ENCODE results near the gene EIF3J. TPM values are rescaled to one million over a fixed set of nuclear protein-coding genes. Genes with fewer than 3 reads are reported as not detected.

Gene EIF3J
- total RNA-seq, 6 experiments from 2014 or later, result 83.2 to 120 (median 87.5) TPM

- DNase-seq, result no peak
- H3K4me1 Mint-ChIP-seq (ENCODE audit: low read depth), result 0 out of 2 replicates have a peak, but pooled peaks cover 4% of the 10 kb centered on the region
- no peaks in the 10 kb centered on the region for H3K27me3 Mint-ChIP-seq (ENCODE audit: insufficient read depth)
- H3K4me3 Mint-ChIP-seq, result no peak overlapping the region
- no peak for TF ChIP-seq CTCF (IDR thresholded peaks at IDR 0.05)
- H3K9me3 Mint-ChIP-seq, result no peaks in the 10 kb centered on the region
- no peak overlapping the region for H3K27ac Mint-ChIP-seq
- peaks cover 28% of the 10 kb centered on the region for H3K36me3 Mint-ChIP-seq (ENCODE audit: low read depth)
These were observed 48.7 kb downstream of the EIF3J start for GRCh38 chr15:44585633-44586032.

GRCh38 chr15:44588541-44588940 is 51.6 kb downstream of the EIF3J start:
- H3K27ac Mint-ChIP-seq, result no peak overlapping the region
- TF ChIP-seq CTCF (IDR thresholded peaks at IDR 0.05), result no peak
- H3K4me3 Mint-ChIP-seq, result no peak overlapping the region
- no peaks in the 10 kb centered on the region for H3K9me3 Mint-ChIP-seq
- no peak for DNase-seq
- H3K36me3 Mint-ChIP-seq (ENCODE audit: low read depth), result peaks cover 24% of the 10 kb centered on the region
- H3K4me1 Mint-ChIP-seq (ENCODE audit: low read depth), result no peaks in the 10 kb centered on the region
- no peaks in the 10 kb centered on the region for H3K27me3 Mint-ChIP-seq (ENCODE audit: insufficient read depth)

GRCh38 chr15:44591326-44591725 is 54.4 kb downstream of the EIF3J start:
- H3K9me3 Mint-ChIP-seq, result no peaks in the 10 kb centered on the region
- TF ChIP-seq CTCF (IDR thresholded peaks at IDR 0.05), result no peak
- no peaks in the 10 kb centered on the region for H3K27me3 Mint-ChIP-seq (ENCODE audit: insufficient read depth)
- H3K36me3 Mint-ChIP-seq (ENCODE audit: low read depth), result peaks cover 27% of the 10 kb centered on the region
- peaks cover 10% of the 10 kb centered on the region for H3K4me1 Mint-ChIP-seq (ENCODE audit: low read depth)
- no peak overlapping the region for H3K4me3 Mint-ChIP-seq
- H3K27ac Mint-ChIP-seq, result no peak overlapping the region
- DNase-seq, result no peak

GRCh38 chr15:44593042-44593736 is 56.2 kb downstream of the EIF3J start:
- Mint-ChIP-seq H3K36me3 (ENCODE audit: low read depth) (peaks cover 20% of the 10 kb centered on the region), H3K27me3 (ENCODE audit: insufficient read depth) (no peaks in the 10 kb centered on the region), H3K27ac (no peak overlapping the region), H3K4me3 (no peak overlapping the region), H3K4me1 (ENCODE audit: low read depth) (peaks cover 13% of the 10 kb centered on the region), H3K9me3 (no peaks in the 10 kb centered on the region)
- peak; percentile 80 for TF ChIP-seq CTCF (IDR thresholded peaks at IDR 0.05)
- peak; percentile 9 for DNase-seq

GRCh38 chr15:44595246-44595645 is 58.3 kb downstream of the EIF3J start:
- no peak for DNase-seq
- peaks cover 19% of the 10 kb centered on the region for H3K36me3 Mint-ChIP-seq (ENCODE audit: low read depth)
- no peak for TF ChIP-seq CTCF (IDR thresholded peaks at IDR 0.05)
- H3K27me3 Mint-ChIP-seq (ENCODE audit: insufficient read depth), result no peaks in the 10 kb centered on the region
- H3K27ac Mint-ChIP-seq, result peak overlapping the region; percentile 46
- H3K4me3 Mint-ChIP-seq, result no peak overlapping the region
- peaks cover 24% of the 10 kb centered on the region for H3K4me1 Mint-ChIP-seq (ENCODE audit: low read depth)
- no peaks in the 10 kb centered on the region for H3K9me3 Mint-ChIP-seq
